Activated naive CD4-positive, alpha-beta T cell (primary cell): ENCODE results near the gene CHI3L1.

Experiments used
- DNase-seq, 4 experiments: peaks; one replicate each; lab custom pipeline; 2025; lab: John Stamatoyannopoulos, UW

Gene CHI3L1

DNA sequence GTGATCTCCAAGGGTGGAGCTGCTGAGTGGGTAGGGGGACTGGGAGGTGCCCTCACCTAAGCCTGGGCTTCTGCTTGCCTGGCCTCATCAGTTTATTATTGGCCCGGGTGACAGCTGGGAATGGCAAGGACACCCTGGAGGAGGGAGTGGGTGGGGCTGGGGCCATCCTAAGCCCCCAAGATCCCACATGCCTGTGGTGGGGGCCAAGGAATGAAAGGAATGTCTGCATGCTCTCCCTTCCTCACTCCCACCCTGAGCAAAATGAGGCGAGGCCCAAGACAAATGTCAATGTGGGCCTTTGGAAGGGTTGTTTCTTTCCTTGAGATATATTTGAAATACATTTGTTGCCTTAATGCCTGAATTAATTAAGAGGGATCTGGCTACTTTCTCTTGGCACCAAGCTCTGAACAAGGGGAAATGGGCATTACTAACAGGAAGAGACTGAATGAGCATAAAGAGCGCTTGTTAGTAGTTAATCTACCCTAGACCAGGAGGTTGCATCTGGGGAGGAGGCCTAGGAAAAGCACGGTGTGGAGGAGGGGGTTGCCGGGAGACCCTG lies 19.7 kb upstream of the CHI3L1 start:
- DNase-seq, result no peak

DNA sequence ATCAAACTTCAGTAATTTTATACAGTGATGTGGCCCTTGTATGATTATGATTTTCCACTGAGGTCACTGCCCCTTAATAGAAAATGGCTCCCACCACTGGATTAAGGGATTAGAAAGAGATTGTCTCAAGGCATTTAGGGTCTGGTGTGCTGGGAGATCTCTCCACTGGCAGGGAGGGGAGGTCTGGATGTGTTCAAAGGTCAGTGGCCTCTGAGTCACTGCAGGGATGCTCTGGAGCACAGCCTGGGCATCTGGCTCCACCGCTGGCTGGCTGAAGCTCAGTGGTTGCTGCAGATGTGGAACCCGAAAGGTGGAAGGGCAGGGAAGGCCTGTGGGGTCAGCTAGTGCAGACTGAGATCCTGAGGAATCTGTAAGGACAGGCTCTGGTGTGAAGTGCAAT lies 18.3 kb upstream of the CHI3L1 start:
- no peak for DNase-seq

DNA sequence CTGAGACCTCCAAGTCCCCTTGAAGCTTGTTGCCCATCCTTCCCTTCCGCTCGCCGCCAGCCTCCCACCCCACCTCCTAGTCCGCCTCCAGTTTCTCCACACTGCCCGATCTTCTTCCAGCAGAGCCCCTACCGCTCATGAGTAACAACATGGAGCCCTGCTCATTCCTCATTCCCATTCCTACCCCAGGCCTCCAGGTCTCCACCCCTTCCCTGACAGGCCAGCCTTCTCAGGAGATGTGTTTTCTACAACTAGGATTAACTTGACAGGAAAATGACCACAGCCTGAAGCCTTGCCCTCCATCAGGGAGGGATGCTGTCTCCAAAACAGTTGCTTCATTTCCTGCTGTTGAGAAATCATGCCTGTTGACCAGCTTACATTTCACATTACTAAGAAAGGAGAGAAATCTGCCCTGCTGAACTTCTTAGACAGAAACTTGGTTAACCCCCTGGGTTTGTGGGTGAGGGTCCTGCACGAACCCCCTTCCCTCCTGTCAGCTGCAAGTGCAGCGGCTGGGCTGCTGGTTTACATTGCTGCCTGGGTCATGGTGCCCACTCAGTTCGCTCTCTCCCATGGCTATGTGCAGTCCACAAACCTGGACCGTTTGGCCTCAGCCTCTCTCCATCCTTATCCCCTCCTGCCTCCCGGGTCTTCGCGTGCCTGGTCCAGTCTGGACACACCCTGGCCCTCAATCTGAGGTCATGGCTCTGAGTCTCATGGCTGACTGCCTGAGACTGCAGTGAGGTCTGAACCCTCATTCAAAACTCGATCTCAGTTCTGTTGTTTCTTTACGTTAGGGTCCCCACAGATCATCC lies 16.1 kb upstream of the CHI3L1 start:
- DNase-seq, result no peak

DNA sequence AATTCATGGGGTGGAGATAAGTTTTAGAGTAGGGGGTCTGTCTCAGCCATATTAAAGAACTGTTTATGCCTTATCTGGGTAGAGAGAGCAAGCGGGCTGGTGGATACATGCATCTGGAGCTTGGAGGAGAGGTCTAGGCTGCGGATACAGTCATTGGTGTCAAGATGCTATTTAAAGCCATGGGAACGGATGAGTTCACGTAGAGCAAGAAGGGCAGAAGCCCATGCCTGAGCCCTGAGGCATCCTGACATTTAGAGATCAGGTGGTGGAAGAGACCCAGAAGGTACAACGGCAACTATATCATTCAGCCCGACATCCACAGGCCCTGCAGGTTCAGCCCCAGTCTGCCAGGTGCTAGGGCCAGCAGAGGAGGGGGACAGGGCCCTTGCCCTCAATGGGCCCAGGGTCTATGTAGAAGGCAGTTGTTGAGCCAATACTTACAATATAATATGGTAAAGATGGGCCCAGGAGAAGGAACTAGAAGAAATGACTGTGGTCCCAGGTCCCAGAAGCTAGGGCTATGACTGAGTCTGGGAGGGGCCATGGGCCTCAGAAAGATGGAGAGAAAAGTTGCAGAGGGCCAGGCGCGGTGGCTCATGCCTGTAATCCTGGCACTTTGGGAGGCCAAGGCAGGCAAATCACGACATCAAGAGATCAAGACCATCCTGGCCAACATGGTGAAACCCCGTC lies 15.2 kb upstream of the CHI3L1 start:
- no peak for DNase-seq

DNA sequence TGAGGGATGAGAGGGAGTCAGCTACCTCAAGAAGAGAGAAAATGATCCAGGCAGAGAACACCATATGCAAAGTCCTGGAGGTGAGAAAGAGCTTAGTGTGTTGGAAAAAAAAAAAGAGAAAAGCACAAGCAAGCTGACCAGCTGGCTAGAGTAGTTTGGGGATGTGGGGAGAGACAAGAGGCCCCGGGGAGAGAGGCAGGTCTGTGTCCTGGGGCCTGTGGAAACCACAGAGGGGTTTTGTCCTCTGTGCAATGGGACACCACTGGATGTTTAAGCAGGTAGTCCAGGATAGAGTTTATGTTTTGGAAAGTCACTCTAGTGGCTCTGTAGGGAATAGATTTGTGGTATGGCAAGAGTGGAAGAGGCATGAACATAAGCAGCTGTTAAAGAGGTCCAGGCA lies 14.4 kb upstream of the CHI3L1 start:
- DNase-seq, result no peak

DNA sequence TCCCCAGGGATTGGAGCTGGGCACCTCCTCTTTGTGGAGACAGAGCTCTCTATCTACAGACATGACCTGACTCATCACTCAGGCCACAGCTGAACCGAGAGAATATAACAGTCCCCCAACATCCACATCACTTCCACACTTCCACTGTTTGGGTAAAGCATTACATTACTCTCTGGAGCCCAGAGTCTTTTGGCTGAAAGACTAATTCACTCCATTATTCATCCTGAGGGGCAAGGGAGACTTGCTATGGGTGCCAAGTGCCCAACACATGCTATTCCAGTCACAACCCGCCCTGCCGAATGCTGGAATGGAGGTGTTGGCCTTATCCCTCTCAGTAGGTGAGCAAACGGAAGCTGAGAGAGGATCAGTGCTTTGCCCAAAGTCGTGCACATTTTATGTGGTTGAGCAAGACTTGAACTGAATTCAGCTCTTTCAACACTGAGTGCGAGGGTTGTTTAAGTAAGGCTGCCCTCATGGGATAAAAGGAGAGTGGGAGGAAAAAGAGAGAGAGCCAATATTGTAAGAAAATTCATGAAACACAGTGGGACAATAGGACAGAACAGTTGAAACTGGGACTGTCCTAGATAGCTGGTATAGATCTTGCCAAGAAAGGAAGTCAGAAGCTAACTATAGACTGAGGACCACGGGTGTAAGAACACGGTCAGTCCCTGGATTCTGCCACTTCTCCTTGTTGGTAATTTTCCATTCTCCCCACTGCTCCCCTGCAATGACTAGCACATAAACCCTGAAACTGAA lies 13.5 kb upstream of the CHI3L1 start:
- no peak for DNase-seq

DNA sequence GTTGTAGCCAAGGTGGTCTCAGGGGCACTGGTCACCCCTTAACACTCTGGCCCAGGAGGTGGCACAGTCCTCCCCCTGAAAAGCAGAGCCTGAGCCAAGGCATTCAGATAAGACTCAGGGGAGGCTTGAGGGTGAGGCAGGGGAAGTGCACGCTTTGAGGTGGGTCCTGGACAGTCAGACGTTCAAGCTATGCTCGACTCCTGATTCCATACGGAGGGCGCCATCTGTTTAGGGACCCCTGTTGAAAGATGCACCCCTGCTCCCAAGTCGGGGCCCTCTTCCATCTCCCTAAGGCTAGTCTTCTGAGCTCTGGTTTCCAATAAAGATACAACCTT lies 12.9 kb upstream of the CHI3L1 start:
- no peak for DNase-seq

DNA sequence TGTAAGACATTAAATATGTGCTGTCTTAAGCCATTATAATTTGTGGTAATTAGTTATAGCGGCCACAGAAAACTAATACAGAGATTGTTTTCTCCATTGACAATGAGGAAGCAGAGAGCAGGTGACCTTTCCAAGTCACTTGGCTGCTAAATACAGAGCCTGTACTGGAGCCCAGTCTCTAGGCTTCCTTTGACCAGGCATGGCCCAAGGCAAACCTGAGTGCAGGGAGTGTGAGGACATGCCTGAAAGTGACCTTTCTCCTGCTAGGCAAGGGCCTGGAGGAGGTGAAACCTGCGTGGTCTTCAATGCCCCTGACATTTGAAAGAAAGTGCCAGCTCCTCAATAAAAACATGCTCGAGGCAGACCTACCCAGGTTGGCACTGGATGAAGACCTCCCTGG lies 12.5 kb upstream of the CHI3L1 start:
- no peak for DNase-seq

DNA sequence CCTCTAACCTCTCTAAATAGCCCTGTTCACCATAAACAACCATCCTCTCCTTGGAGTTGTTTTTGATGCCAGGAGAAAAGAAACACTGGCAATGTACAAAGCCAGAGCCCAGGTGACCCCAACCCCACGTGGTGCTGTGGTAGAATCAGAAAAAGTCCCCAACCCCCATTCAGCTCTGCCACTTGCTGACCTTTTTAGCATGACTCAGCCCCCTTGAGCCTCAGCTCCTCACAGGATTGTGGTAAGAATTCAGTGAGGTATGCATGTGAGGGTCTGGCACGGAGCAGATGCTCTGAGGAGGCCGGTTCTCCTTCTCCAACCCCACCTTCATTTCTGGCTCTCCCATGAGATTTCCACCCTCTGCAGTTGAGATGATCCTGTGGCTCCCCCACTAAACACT lies 11.1 kb upstream of the CHI3L1 start:
- DNase-seq, result no peak

DNA sequence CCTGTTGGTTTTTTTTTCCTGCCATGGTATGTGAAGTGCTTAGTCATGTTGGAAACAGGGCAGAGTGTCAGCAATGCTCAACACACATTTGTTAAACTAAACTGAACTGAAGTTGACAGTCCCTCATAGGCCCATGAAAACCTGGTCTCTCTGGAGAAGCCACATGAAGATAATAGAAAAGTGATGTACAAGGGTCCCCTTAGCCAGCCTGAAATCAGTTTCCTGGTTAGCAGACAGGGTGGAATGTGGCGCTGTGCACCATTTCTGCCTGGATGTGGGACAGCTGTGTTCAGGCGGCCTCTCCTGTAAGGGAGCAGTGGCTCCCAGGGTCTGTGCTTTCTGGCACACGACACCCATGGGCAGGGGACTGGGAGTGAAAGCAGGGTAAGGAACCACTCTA lies 9.9 kb upstream of the CHI3L1 start:
- no peak for DNase-seq

DNA sequence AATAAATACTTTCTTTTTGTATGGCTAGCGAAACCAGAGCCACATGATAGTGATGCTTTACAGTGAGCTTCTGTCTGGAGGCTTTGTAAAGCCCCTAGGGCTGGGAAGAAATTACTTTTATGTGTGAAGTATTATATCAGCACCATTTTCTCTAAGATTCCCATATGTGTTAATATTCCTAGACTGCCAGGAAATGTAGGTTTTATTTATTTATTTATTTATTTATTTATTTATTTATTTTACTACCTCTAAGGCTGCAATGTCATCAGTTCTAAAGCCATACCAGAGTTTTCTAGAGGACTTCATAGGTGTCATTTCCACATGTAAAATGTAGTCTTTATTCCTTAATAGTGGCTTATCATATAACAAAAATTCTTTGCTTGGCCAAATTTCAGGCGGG lies 4.4 kb upstream of the CHI3L1 start:
- no peak for DNase-seq

DNA sequence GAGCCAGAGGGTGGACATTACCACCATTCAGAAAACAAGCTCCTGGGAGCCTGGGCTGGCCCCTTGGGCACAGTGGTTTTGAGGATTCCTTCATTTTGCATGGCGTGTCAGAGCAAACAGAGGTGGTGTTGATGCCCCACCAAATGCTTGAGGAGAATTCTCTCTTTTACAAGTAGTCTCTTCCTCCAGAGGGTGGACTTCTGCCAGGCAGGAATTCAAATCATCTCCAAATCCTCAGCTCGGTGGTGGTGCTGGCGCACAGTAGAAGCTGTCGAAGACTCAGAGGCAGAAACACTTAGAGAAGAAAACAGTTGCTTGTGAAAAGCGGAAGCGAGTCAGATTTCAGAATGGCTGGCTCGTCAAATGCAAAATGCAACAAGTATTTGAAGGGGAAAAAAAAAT lies 3.4 kb upstream of the CHI3L1 start:
- no peak for DNase-seq

DNA sequence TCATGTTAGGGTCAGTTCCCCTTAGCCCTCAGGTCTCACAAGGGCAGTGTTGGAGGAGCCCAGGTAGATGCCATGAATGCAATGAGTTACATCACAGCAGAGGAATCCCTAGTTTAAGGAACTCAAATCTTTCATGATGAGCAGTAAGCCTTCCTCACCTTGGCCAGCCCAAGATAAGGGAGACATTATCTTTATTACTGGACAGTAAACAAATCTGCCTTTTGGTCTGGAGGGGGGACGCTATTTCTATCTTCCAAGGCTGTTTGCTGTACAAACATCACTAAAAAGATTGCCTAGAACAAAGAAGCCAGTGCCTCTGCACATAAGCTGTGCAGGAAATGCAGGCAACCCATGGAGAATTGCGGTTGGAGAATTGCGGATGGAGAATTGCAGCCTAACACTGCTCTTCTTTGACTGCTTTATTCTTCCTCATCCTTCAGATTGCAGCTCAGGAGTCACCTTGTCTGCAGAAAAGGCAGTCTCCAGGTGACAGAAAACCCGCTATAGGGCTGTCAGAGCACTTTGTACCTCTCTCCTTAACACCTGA lies 2.3 kb upstream of the CHI3L1 start:
- no peak for DNase-seq

DNA sequence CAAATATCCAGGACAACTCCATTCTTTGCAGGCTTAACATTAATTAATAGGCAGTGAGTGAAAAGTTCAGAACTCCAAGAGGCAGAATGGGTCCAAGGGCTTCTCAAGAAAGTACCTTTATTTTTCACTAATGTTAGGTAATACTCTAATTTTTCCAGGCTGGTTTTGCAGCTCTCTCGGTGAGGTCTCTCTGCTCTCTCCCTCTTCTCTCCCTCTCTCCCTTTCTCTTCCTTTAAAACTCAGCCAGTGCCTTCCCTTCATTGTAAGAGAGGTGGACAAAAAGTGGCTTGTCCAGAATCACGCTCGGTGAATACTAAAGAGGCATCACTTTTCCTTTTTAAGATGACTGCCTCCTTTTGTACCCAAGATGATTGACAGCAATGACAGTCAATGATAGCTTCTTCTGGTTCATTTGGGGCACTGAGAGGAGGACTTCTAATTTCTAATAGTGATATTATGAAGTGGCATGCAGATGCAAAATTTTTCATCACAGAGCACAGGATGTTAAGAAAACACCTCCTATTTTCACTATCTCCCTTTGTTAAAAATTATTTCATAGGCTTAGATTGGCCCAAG lies 1.3 kb upstream of the CHI3L1 start:
- no peak for DNase-seq

DNA sequence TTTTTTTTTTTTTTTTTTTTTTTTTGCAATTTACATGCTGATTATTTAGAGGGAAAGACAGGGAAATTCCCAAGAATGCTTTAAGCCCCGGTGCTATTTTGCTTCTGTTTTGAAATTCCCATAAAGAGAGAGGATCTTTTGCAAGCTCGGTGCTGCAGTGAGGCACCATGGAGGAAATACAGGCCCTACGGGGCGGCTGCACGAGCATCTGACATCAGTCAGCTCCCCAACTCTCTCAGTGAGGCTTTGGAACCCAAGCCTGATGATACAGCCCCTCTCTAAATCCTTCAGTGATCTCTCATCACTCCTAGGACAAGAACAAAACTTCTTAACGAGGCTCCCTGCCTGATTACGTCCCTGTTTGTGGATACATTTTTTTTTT lies 791 bp upstream of the CHI3L1 start:
- DNase-seq, result no peak

DNA sequence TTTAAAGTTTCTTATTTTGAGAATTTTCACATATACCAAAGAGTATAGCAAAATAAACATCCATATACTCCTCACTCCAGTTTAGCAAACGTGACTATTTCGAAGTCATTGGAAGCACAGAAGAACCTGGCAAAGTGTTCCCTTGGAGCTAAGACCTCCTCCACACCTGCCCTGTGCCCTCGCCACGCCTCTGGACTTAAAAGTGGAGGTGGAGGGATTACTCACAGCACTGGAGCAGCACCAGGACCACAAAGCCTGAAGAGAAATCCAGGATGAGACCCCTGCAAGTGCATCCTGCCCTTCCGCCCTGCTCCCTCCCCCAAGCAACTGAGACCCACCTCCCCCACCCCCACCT lies 436 bp downstream of the CHI3L1 start:
- DNase-seq, result no peak

DNA sequence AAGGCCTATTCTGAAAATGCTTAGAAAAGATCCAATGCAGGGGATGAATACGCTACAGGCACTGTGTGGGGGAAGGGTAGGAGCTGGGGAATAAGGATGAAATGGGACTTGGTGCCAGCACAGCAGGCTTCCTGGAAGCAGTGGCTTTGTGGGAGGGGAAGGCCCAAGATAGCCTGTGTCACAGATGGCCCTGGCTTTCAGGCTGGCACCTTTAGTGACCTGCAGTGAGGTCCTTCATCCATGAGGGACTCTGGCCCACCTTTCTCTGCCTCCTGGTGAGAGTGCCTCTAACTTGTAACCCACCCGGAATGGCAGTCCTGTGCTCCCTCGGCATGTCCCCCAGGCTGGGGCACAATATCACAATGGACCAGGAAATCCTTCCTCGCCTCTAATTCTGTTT lies 919 bp downstream of the CHI3L1 start:
- no peak for DNase-seq

DNA sequence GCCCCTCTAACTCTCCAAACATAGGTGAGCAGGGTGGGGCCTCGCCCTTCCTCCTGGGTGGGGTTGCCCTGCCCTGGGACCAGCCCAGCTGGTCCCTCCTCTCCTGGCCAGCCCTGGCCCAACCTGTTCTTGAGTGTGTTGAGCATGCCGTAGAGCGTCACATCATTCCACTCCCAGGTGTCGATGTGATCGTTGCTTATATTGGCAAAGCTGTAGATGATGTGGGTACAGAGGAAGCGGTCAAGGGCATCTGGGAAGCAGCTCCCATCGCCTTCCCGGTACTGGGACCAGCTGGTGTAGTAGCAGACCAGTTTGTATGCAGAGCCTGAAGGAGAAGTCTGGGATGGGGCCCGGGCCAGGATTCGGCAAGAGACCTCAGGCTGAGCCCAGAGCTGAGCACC lies 1.4 kb downstream of the CHI3L1 start:
- DNase-seq, result no peak

DNA sequence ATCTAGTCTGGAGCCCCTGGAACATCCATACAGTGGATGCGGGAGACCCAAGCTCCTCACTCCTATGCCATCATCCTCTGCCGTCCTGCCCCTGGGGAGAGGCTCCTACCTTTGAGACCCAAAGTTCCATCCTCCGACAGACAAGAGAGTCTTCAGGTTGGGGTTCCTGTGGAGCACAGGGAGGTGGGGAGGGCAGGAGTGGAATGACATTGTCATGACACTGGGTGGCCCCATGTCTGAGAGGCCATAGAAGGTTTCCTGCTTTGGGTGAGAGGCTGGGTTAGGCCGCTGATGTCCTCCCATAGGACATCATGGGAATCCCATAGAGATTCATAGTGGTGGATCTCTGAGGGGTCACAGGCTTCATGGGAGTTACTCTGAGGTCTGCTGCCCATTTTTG lies 2.0 kb downstream of the CHI3L1 start:
- no peak for DNase-seq

DNA sequence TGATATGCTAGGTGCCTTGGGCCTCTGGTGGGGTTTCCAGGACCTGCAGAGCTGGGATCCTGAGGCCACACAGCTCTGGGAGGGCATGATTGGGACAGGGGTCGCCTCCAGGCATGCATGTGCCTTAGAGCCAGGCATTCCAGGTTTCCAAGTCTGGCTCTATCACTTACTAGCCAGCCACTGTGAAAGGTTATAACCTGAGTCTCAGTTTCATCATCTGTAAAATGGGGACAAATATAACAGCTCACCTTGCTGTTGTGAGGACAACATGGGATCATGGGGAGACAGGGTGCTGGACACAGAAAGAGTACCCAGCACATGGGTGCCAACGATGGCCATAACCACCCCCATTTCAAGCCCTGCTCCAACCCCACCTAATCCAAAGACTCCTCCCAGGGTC lies 2.7 kb downstream of the CHI3L1 start:
- DNase-seq, result no peak

DNA sequence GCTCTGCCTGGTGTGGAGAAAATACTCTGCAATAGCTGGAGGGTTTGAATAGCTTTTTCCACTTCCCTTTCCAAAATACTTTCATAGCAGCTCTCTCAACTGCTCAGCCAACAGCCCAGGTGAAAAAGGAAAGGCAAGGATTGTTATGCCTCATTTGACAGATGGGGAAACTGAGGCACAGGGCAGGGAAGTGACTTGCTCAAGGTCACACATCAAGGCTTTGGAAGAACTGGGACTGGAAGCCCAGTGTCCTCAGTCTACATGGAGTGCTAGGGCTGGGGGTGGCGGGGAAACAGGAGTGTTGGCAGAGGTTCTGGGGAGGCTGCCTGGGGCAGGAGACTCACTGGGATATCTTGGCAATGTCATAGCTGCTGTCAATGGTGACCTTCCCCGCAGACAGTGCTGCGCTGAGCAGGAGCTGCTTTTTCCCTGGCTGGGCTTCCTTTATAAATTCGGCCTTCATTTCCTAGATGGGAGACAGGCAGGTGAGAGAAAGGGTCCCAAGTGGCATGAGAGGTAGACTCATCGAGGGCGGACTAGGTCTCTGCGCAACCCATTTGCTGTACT lies 4.0 kb downstream of the CHI3L1 start:
- no peak for DNase-seq
